OCI-M2 (cell line): ENCODE results near the gene LATS2.

Experiments
- DNase-seq: peaks from one replicate; lab custom pipeline; 2025; ENCODE audit not compliant: unreplicated experiment; lab: John Stamatoyannopoulos, UW

Gene LATS2

GRCh38 chr13:21020176-21020575 lies 41.2 kb downstream of the LATS2 start:
- no peak for DNase-seq

- no peak for DNase-seq
Measured at GRCh38 chr13:21018220-21018619, 43.2 kb downstream of the LATS2 start.

DNA sequence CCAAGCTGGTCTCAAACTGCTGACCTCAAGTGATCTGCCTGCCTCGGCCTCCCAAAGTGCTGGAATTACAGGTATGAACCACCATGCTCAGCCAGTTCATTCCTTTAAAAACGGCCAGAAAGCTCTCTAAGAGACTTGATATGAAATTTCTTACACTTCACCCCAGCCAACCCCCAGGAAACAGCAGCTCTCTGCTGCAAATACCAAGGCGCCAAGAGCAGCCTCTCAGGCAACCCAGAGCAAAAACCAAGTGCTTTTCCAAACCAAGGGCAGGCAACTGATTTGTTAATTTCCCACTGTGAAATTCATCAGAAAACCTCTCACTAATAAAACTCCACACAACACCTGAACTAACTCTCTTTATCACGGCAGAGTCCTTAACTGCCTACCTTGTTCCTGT lies 44.9 kb downstream of the LATS2 start:
- no peak for DNase-seq

DNA sequence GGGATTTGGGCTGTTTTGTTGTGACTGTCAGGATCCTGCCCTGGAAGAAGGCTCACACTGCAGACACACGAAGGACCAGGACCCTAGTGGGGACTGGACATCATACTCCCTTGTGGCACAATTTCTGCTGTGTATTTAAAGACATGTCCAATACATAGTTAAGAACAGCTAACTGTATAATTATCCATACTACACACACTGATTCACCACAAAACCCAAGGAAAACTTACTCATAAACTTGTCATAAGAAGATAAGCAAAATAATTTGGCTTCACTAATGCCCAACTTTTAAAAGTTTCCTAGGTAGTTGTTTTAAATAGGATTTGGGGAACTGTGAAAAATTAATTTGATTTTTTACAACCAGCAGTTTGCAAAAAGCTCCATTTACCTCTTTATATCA lies 46.1 kb downstream of the LATS2 start:
- no peak for DNase-seq

DNA sequence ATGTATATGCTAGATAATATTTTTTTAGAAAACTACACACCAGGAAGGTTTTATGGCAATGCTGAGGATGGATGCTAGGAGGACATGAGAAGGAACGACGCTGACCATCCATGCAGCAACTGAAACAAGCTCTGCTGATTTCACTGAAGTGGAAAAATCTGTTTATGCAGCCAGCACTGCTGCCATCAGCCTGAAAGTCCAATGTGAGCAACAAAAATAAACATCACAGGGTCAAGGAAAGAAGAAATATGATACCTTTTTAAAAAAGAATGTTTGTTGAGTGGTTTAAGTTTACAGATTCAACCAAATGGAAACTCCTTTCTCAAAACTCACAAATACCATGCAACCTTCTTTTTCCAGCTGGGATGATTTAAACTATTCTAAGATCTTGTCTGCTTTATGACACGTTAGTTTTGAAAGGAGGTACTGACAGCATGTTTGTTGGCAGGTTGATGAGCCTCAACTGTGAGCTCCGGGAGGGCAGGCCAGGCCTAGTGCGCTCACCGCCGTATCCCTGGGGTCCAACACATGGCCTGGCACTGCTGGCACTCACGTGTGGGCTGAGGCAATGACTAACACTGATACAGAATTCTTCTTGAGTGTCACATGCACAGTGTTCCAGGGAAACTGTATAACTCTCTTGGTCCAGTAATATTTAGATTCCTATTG lies 46.8 kb downstream of the LATS2 start:
- DNase-seq, result no peak

DNA sequence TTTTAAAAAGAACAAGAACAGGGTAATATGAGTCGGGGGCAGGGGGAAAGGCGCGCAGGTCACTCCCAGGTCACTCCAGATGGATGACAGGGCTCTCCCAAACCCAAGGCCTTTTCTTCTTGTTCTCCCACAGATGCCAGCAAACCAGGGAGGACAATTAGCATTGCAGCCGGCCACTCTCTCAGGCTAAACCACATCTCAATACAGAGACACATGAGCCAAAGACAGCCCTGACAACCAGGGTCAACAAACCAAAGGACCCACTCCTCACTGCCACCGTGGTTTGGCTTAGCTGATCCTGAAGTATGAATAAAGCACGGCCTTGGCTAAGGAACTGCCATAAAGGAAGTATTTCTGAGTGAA lies 47.3 kb downstream of the LATS2 start:
- DNase-seq, result no peak

- DNase-seq, result no peak
Measured at GRCh38 chr13:21013682-21014038, 47.7 kb downstream of the LATS2 start.

GRCh38 chr13:21012841-21013681 lies 48.3 kb downstream of the LATS2 start:
- DNase-seq, result no peak

DNA sequence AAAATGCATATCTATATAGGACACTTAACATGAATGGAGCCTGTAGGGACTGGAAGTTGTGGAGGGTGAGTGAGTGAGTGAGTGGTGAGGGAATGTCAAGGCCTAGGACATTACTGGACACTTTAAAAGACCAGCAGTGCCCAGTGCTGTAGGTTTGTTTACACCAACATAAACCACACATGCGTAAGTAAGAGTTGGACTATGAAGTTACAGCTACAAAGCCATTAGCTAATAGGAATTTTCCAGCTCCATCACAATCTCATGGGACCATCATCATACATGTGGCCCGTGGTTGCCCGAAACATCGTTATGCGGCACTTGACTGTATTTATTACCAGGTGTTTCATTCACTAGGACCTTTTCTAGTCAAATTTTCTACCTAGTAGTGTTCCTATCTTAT lies 49.2 kb downstream of the LATS2 start:
- DNase-seq, result no peak

GRCh38 chr13:21011378-21011777 lies 50.0 kb downstream of the LATS2 start:
- DNase-seq, result no peak

GRCh38 chr13:21010621-21011020 lies 50.8 kb downstream of the LATS2 start:
- no peak for DNase-seq

GRCh38 chr13:21009036-21009435 lies 52.4 kb downstream of the LATS2 start:
- no peak for DNase-seq

DNA sequence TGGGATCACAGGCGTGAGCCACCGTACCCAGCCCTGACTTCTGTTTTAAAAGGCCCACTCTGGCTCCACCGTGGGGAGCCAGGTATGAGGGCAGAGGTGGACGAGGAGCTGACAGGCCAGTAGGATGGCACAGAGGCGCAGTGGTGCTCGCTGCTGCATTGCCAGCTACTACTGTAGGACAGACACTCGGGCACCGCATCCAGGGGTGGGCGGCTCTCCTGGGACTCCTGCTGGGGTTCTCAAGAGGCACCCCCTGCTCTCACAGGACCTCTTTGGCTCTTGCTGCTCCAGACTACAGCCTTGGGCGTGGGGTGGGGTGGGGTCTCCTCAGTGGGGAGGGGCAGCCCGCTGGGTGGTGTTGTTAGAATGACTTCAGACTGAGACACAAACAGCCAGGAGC lies 53.4 kb downstream of the LATS2 start:
- no peak for DNase-seq

GRCh38 chr13:21006141-21007005 lies 55.0 kb downstream of the LATS2 start:
- DNase-seq, result no peak

DNA sequence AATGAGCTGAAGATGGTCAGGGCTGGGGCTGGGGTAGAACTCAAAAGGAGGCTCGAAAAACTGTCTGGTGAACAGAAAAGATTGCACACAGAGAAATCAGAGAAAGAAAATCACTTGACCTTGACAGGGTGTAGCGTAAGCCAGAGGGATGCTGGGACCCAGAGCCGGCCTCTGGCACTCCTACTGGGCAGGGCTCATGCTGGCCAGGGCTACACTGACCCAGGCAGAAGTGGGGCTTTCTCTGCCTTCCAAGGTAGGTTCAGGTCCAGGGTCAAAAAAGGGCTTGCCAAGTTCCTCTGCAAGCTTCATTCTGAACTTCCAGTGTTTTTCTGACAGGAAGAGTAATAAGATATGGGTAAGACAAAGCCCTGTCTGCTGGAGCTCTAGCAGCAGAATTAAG lies 56.2 kb downstream of the LATS2 start:
- DNase-seq, result no peak

DNA sequence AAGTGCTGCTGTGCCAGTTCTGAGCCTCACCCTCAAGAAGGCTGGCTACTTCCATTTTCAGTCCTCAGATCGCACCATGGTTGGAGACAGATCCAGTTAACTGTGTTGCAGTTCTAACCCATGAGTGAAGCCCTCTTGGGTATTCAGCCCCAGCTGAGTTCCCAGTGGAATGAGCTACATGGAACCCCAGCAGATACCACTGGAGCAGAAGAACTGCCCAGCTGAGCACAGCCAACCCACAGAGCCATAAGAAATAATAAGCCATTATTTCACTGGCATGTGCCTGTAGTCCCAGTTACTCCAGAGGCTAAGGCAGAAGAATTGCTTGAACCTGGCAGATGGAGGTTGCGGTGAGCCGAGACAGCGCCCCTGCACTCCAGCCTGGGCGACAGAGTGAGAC lies 59.9 kb downstream of the LATS2 start:
- no peak for DNase-seq

GRCh38 chr13:21000647-21001046 lies 60.7 kb downstream of the LATS2 start:
- no peak for DNase-seq

GRCh38 chr13:20998649-20999415 lies 62.6 kb downstream of the LATS2 start:
- no peak for DNase-seq

DNA sequence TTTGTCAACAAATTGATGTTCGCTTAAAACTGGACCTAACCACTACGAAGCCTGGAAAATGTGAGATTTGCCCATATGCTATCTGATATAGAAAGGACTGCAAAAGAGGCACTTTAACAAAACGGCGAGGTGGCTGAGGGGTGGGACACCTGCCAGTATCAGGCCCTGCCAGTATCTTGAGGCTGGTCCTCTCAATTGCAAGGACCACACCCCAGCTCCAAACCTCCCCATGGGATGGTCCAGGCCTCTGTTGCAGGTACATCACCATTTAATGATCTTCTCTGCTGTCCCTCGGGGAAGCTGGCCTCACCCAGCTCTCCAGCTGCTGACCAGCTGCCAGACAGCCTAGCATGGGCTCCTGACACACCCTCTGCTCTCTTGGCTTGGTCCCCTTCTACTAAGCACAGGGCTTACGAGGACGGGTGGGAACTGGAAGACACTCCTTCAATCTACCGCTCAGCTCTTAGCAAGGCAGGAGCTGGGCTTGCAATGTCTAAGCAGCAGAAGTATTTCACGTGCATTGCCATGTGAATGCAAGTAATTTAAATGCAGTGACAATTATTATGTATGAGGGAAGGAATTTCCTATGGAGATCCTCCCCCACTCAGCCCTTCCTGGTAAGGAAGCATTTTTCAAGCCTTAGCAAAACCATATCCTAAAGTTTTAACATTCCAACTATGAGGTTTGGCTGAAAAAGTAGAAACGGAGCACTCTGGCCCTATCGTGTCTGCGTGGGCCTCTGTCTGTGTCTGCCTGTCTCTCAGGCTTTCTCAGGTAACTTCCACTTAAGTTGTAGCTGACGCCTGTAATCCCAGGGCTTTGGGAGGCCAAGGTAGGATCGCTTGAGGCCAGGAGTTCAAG lies 63.9 kb downstream of the LATS2 start:
- no peak for DNase-seq

GRCh38 chr13:20995245-20995838 lies 66.0 kb downstream of the LATS2 start:
- no peak for DNase-seq
